Mammary epithelial cell (primary cell): ENCODE measurements around the gene TMPRSS2.

ENCODE experiments used
- CTCF ChIP-seq, 2 donors: IDR thresholded peaks in 1 of 2; conservative IDR thresholded peaks in 1 of 2; 2 replicates each; pipeline ENCODE4 v1.5.1; 2011 to 2012; ENCODE audit warnings: inconsistent platforms in 2 of 2, low read length in 2 of 2, mild to moderate bottlenecking in 2 of 2, control low read depth in 1 of 2, low read depth in 1 of 2; ENCODE audit not compliant: insufficient read depth in 1 of 2; ENCODE audit errors: extremely low read depth in 1 of 2
- EZH2 ChIP-seq: IDR thresholded peaks from 2 replicates; pipeline ENCODE4 v1.6.1; 2012; ENCODE audit warnings: low read length, inconsistent platforms, borderline replicate concordance

GRCh38 chr21:41509145-41509496, 1.2 kb upstream of the TMPRSS2 start:
- no peak for TF ChIP-seq CTCF (conservative IDR thresholded peaks at IDR 0.05 in 1 of 2, IDR thresholded peaks at IDR 0.05 in 1 of 2; ENCODE audit: extremely low read depth in 1 of 2, insufficient read depth in 1 of 2, low read depth in 1 of 2, low read length in 2 of 2)
- TF ChIP-seq EZH2, result no peak
